Lower lobe of right lung (tissue), 2 donors: Measurements from ENCODE around the gene KCNJ11. TPM values are rescaled to one million over a fixed set of nuclear protein-coding genes. Genes with fewer than 3 reads are reported as not detected.

Experiments
- ATAC-seq, 2 donors: fragments of 200-7000 bp; cut with Tn5 transposase; one replicate each; pipeline ENCODE4 v1.9.1; 2020 to 2022; ENCODE audit warnings: mild to moderate bottlenecking in 2 of 2, moderate library complexity in 2 of 2
- DNase-seq: peaks from one replicate; pipeline ENCODE4 v3.0.0-alpha.2; 2020
- H3K27ac ChIP-seq: fragments of 200-600 bp; one replicate; pipeline ENCODE4 v1.8.0; 2022
- H3K27me3 ChIP-seq: fragments of 200-600 bp; one replicate; pipeline ENCODE4 v1.8.0; 2022; ENCODE audit warnings: low read depth
- H3K36me3 ChIP-seq: fragments of 200-600 bp; one replicate; pipeline ENCODE4 v1.8.0; 2022; ENCODE audit warnings: mild to moderate bottlenecking
- H3K4me1 ChIP-seq: fragments of 200-600 bp; one replicate; pipeline ENCODE4 v1.8.0; 2022
- H3K4me3 ChIP-seq: fragments of 200-600 bp; one replicate; pipeline ENCODE4 v1.8.0; 2022; ENCODE audit warnings: mild to moderate bottlenecking
- H3K9me3 ChIP-seq: fragments of 200-600 bp; one replicate; pipeline ENCODE4 v1.8.0; 2022
- CTCF ChIP-seq: fragments of 200-600 bp; IDR thresholded peaks from one replicate; pipeline ENCODE4 v1.8.0; 2022; ENCODE audit warnings: antibody characterized with exemption, mild to moderate bottlenecking
- intact Hi-C: fragments of 100-400 bp; cut with DNase I; formaldehyde crosslinking; loops from one replicate; pipeline ENCODE4 v1.11.0; 2022
- total RNA-seq: library from RNA; stranded (reverse); fragmentation: NEBNext Ultra II Directional; extraction: Animal tissue kit (Norgen Biotek cat#: 25700); gene quantifications from one replicate; pipeline ENCODE4 v1.2.1, GENCODE V29; 2021
- donor health status: DM: no; HTN: yes; CAD: no; lungs with severe emphysema.

KCNJ11 gene
- total RNA-seq, 1 donor from 2014 or later, result 4.3 TPM

GRCh38 chr11:17408026-17408425 is 19.6 kb upstream of the KCNJ11 start:
- Histone ChIP-seq H3K36me3 (no peaks in the 10 kb centered on the region), H3K9me3 (no peaks in the 10 kb centered on the region), H3K4me1 (peaks cover 22% of the 10 kb centered on the region), H3K27ac (no peak overlapping the region), H3K27me3 (no peaks in the 10 kb centered on the region), H3K4me3 (no peak overlapping the region)
- TF ChIP-seq CTCF, result no peak
- no peak for DNase-seq
- intact Hi-C loops, result no loop called here
- no peak for ATAC-seq

DNA sequence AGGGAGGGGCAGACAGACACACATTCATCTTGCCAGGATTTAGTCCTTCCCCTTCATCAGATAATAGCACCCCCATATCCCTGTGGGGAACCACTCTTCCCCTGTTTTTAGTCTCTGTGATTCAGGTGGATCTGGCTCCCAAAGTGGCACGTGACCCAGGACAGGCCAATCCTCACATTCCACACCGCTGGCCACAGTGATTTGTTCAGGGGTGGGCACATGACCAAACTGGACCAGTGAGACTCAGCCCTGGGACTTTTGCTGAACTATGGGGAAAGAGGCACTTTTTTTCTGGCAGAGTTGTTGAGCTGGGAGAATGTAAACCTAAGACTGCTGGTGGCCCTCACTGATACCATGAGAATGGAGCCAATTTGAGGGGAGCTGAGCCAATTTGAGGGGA is 19.1 kb upstream of the KCNJ11 start:
- intact Hi-C loops, result no loop called here

DNA sequence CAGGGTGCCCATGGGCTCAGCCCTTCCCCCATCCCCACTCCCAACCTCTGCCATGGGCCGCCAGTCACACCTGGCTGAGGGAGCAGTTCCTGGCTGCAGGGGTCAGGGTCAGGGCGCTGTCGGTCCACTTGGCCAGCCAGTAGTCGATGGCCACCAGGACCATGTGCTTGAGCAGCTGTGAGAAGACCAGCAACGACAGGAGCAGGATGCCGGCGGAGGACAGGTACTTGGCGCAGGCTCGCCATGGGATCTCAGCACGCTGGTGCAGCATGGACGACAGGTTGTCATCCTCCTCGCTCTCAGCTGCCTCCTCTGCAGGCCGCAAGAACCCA is 18.3 kb upstream of the KCNJ11 start:
- Histone ChIP-seq H3K9me3 (no peaks in the 10 kb centered on the region), H3K27me3 (no peaks in the 10 kb centered on the region), H3K36me3 (no peaks in the 10 kb centered on the region), H3K27ac (no peak overlapping the region), H3K4me1 (peaks cover 22% of the 10 kb centered on the region), H3K4me3 (no peak overlapping the region)
- intact Hi-C loops, result no loop called here
- TF ChIP-seq CTCF, result no peak
- DNase-seq (no peak), ATAC-seq (no peak)

More for the DNA sequence above, 19.1 kb upstream of the KCNJ11 start:
- ATAC-seq (no peak), DNase-seq (no peak)
- H3K9me3 ChIP-seq, result no peaks in the 10 kb centered on the region
- no peaks in the 10 kb centered on the region for H3K27me3 ChIP-seq
- TF ChIP-seq CTCF, result no peak
- H3K4me1 ChIP-seq, result peaks cover 22% of the 10 kb centered on the region
- no peaks in the 10 kb centered on the region for H3K36me3 ChIP-seq
- H3K27ac ChIP-seq, result no peak overlapping the region
- H3K4me3 ChIP-seq, result no peak overlapping the region

GRCh38 chr11:17406082-17406817 is 17.8 kb upstream of the KCNJ11 start:
- ATAC-seq (peak; percentile 67 to 73), DNase-seq (no peak)
- Histone ChIP-seq H3K36me3 (no peaks in the 10 kb centered on the region), H3K4me1 (peaks cover 22% of the 10 kb centered on the region), H3K27ac (peak overlapping the region; percentile 72), H3K27me3 (no peaks in the 10 kb centered on the region), H3K4me3 (no peak overlapping the region), H3K9me3 (no peaks in the 10 kb centered on the region)
- intact Hi-C loops, result no loop called here
- no peak for TF ChIP-seq CTCF

DNA sequence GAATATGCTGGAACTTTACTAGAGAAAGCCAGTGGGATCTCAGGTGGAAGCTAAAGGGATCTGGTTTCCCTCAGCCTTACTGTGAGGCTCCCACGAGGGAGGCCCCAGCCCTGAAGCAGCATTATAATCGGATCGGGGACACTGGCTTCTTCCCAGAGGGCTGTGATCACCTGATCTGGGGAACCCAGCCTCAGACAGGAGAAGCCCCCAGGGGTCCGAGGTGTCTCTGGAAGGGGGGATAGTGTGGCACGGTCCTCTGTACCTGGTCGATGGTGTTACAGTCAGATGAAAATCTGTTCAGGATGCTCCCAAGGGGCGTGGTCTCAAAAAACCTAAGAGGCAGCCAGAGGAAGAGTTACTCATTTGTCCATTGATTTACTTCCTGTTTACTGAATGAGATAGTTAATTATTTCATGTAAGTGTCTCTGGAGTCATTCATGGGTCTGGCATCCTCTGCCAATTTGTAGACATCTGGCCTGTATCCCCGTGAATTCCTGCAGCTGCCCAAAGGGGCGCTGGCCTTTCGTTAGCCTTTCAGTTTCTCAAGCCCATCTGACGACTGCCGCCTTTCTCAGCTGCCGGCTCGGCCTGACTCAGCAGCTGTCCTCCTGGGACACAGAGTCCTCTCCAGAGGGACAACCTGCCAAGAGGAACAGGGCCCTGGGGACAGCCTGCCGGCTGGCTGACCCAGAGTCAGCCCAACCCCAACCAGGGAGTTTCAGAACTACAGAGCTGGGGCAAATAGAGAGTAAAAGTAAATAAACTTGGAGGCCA is 17.0 kb upstream of the KCNJ11 start:
- ATAC-seq, result peak; percentile 90 to 95
- intact Hi-C loops, result no loop called here
- Histone ChIP-seq H3K9me3 (no peaks in the 10 kb centered on the region), H3K36me3 (no peaks in the 10 kb centered on the region), H3K27me3 (no peaks in the 10 kb centered on the region), H3K4me3 (no peak overlapping the region), H3K4me1 (peaks cover 22% of the 10 kb centered on the region), H3K27ac (peak overlapping the region; percentile 72)
- peak; percentile 81 for DNase-seq
- peak; percentile 37 for TF ChIP-seq CTCF
